GM12891 (cell line): ENCODE data around the gene IGFL3.
"Not testable (repeated sequence)": the region's sequence is repeated elsewhere in the genome, so short reads cannot be mapped to it uniquely, and the experiment has no call there.

Experiments
- POLR2A ChIP-seq: IDR thresholded peaks from 2 replicates; pipeline ENCODE4 v1.6.1; 2011; ENCODE audit warnings: low read depth, low read length, control low read depth
- POLR2AphosphoS5 ChIP-seq: IDR thresholded peaks from 2 replicates; pipeline ENCODE4 v1.6.1; 2011; ENCODE audit warnings: low read depth, low read length, control low read depth
- POU2F2 ChIP-seq: IDR thresholded peaks from 2 replicates; pipeline ENCODE4 v1.6.1; 2011; ENCODE audit warnings: low read depth, mild to moderate bottlenecking, control low read depth, low read length, moderate library complexity
- SPI1 ChIP-seq: IDR thresholded peaks from 2 replicates; pipeline ENCODE4 v1.6.1; 2011; ENCODE audit warnings: low read depth, low read length, control low read depth
- TAF1 ChIP-seq: IDR thresholded peaks from 2 replicates; pipeline ENCODE4 v1.6.1; 2011; ENCODE audit warnings: low read depth, low read length, control low read depth

DNA sequence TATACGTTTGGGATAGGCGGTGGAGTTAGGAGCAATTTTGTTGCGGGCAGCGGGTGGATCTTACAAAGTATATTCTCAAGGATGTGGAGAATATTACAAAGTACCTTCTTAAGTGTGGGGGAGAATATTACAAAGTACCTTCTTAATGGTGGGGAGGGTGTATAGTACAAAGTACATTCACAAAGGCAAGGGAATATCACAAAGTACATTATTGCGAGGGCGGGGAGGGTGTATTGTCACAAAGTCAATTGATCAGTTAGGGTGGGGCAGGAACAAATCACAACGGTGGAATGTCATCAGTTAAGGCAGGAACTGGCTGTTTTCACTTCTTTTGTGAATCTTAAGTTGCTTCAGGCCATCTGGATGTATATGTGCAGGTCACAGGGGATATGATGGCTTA is 22.2 kb downstream of the IGFL3 start:
- TF ChIP-seq TAF1, POLR2AphosphoS5, POLR2A, POU2F2, SPI1: not testable (repeated sequence)
